ENCODE results near the gene ENOX2.

Gene ENOX2

DNA sequence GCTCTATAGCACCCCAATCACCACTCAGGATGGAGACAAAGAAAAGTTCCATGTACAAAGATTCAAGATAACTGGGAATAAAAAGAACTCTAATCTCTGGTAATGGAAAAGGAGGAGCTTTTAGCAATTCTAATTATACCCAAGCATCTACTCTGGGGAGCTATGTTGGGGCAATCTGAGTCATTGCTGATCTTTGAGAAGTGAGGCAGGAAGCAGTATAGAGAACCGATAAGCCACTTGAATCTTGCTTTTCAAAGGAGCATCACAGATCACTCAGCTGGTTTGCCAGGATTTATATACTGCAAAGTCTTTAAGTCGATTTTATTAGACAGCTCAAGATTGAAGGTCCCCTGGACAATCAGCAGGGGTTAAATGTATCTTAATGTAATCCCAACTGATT, 220.0 kb downstream of the ENOX2 start:
- H3K27me3 Mint-ChIP-seq (ENCODE audit: low read depth) = no peaks in the 10 kb centered on the region

DNA sequence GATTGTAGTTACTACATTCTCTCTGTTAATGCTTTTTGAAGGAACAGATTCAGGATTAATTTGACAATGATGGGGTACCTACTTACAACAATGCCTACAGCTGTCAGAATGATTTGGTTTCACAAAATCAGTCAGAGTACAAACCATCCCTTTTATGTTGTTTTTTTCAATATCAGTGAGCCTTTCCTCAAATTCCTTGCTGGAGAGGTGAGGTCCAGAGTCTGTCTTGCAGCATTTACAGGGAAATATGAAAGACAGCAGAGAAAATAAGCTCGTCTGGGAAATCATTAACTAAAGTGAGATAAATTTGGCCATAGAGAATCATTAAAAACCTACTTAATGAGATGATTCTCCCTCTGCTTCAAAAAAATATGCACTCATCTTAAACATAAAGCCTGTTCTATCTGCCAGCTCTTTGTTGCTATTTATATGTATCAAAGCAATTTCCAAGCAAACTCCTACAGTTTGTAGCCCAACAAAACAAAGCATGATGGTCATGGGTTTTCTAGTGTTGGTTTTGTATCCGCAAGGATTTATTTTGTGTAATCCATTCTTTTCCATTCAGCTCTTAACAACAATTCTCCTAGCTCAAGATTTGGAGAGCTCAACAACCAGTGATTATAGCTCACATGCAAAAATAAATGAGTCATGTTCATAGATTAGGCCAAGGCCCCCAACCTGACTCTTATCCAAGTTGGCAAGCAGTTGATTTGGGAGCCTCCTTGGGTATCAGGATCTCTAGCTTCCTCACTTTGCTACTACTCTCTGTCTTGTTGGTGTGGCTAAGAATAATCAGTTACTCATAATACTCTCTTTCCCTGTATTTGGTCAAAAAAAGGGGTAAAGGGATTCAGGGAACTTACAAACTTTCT, 222.6 kb downstream of the ENOX2 start:
- Mint-ChIP-seq H3K4me1 (peaks cover 9% of the 10 kb centered on the region), H3K4me3 (no peak overlapping the region), H3K27me3 (ENCODE audit: low read depth) (no peaks in the 10 kb centered on the region), H3K27ac (peak overlapping the region; percentile 37 to 64 (median 59)), H3K36me3 (ENCODE audit: low read depth) (peaks cover 20% of the 10 kb centered on the region), H3K9me3 (no peaks in the 10 kb centered on the region)
- TF ChIP-seq, protein P1, sequence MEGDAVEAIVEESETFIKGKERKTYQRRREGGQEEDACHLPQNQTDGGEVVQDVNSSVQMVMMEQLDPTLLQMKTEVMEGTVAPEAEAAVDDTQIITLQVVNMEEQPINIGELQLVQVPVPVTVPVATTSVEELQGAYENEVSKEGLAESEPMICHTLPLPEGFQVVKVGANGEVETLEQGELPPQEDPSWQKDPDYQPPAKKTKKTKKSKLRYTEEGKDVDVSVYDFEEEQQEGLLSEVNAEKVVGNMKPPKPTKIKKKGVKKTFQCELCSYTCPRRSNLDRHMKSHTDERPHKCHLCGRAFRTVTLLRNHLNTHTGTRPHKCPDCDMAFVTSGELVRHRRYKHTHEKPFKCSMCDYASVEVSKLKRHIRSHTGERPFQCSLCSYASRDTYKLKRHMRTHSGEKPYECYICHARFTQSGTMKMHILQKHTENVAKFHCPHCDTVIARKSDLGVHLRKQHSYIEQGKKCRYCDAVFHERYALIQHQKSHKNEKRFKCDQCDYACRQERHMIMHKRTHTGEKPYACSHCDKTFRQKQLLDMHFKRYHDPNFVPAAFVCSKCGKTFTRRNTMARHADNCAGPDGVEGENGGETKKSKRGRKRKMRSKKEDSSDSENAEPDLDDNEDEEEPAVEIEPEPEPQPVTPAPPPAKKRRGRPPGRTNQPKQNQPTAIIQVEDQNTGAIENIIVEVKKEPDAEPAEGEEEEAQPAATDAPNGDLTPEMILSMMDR (IDR thresholded peaks at IDR 0.05; ENCODE audit: unreplicated experiment in 3 of 3) = no peak

More for the DNA sequence above, 220.0 kb downstream of the ENOX2 start:
- TF ChIP-seq, protein P1 (IDR thresholded peaks at IDR 0.05; ENCODE audit: unreplicated experiment in 3 of 3) = no peak
- H3K36me3 Mint-ChIP-seq (ENCODE audit: low read depth) = peaks cover 20% of the 10 kb centered on the region
- H3K27ac Mint-ChIP-seq = no peak overlapping the region
- no peaks in the 10 kb centered on the region for H3K9me3 Mint-ChIP-seq
- peaks cover 9% of the 10 kb centered on the region for H3K4me1 Mint-ChIP-seq
- no peak overlapping the region for H3K4me3 Mint-ChIP-seq

DNA sequence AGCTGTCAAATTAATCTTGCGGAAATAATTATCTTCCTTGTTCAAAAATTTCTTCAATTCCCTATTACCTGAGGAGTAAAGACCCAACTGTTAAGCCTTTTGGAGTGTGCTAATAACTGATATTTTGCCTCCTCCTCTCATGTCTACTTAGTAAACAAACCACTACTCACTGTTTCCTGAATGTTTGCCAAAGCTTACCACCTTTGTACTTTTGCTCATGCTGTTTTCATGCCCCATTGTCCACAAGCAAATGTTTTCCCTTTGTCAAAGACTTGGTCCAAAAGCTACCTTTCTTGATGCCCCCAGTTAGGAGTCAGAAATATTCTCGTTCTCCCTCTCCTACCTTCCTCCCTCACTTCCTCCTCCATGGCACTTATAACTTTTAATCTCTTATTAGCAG, 226.1 kb downstream of the ENOX2 start:
- Mint-ChIP-seq H3K27ac (peak overlapping the region in 1 of 3 experiments; percentile 30), H3K36me3 (ENCODE audit: low read depth) (peaks cover 43% of the 10 kb centered on the region), H3K4me3 (no peak overlapping the region), H3K27me3 (ENCODE audit: low read depth) (no peaks in the 10 kb centered on the region), H3K9me3 (peaks cover 15% of the 10 kb centered on the region), H3K4me1 (peaks cover 9% of the 10 kb centered on the region)
- TF ChIP-seq, protein P1 (IDR thresholded peaks at IDR 0.05; ENCODE audit: unreplicated experiment in 3 of 3) = no peak

DNA sequence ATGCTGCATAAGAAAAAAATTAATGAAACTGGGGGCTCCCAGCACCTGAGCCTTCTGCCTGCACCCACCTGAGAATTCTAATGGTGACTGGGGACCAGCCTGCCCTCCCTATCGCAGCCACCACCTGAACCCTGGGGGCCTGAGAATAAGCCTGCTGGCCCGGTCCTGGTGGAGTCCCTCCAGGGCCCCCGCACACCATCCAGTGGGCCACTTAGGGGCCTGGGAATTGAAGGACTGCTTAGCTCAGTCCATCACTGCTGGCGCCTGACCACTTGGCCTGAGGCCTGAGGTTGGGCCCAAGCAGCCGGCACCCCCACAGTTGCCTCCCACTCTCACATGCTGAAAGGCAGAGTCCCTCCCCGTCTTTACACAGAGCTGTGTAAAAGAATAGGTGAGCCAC, 230.8 kb downstream of the ENOX2 start:
- no peaks in the 10 kb centered on the region for H3K4me1 Mint-ChIP-seq

DNA sequence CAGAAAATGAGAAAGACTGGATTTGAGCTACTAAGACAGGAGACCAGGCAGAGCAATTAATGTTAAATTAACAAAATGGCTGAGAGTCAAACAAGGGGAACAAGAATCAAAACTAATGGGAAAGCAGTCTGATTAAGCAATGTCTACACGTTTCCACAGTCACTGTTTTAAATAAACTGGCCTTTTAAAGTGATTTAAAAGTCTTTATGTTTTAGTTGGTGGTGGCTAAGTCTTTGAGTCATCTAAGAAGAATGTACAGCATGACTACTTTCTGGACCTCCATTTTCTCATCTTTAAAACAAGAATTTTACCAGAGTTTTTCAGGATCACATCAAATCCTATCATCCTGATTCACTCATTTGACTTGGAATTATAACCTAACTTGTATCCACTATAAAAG, 233.8 kb downstream of the ENOX2 start:
- H3K27ac Mint-ChIP-seq = no peak overlapping the region
- H3K36me3 Mint-ChIP-seq (ENCODE audit: low read depth) = peaks cover 65% of the 10 kb centered on the region
- TF ChIP-seq, protein P1 (IDR thresholded peaks at IDR 0.05; ENCODE audit: unreplicated experiment in 3 of 3) = no peak
- no peaks in the 10 kb centered on the region for H3K4me1 Mint-ChIP-seq
- H3K27me3 Mint-ChIP-seq (ENCODE audit: low read depth) = no peaks in the 10 kb centered on the region
- peaks cover 15% of the 10 kb centered on the region for H3K9me3 Mint-ChIP-seq
- no peak overlapping the region for H3K4me3 Mint-ChIP-seq

More for the DNA sequence above, 230.8 kb downstream of the ENOX2 start:
- peaks cover 16% of the 10 kb centered on the region for H3K9me3 Mint-ChIP-seq
- peaks cover 63% of the 10 kb centered on the region for H3K36me3 Mint-ChIP-seq (ENCODE audit: low read depth)
- H3K27me3 Mint-ChIP-seq (ENCODE audit: low read depth) = no peaks in the 10 kb centered on the region
- no peak overlapping the region for H3K4me3 Mint-ChIP-seq
- TF ChIP-seq, protein P1 (IDR thresholded peaks at IDR 0.05; ENCODE audit: unreplicated experiment in 3 of 3) = no peak
- peak overlapping the region in 1 of 3 experiments; percentile 50 for H3K27ac Mint-ChIP-seq

- Mint-ChIP-seq H3K9me3 (no peaks in the 10 kb centered on the region), H3K27me3 (ENCODE audit: low read depth) (no peaks in the 10 kb centered on the region), H3K36me3 (ENCODE audit: low read depth) (peaks cover 72% of the 10 kb centered on the region), H3K4me1 (no peaks in the 10 kb centered on the region), H3K27ac (no peak overlapping the region), H3K4me3 (no peak overlapping the region)
- TF ChIP-seq, protein P1 (IDR thresholded peaks at IDR 0.05; ENCODE audit: unreplicated experiment in 3 of 3) = no peak
Observed at GRCh38 chrX:130665263-130665662, 237.7 kb downstream of the ENOX2 start.
